H9 (cell line): ENCODE data around the gene HOXC10. TPM values are rescaled to one million over a fixed set of nuclear protein-coding genes. Genes with fewer than 3 reads are reported as not detected.

Experiments
- DNase-seq: peaks from one replicate; pipeline ENCODE4 v3.0.0-alpha.2; 2017
- H2AFZ ChIP-seq: one replicate; pipeline ENCODE4 v1.6.1; 2013; ENCODE audit warnings: mild to moderate bottlenecking, low read length, control low read depth, moderate library complexity
- H2AK5ac ChIP-seq: 2 replicates; pipeline ENCODE4 v1.6.1; 2013; ENCODE audit warnings: low read length, control low read depth, mixed read lengths; ENCODE audit not compliant: insufficient read length
- H2BK120ac ChIP-seq: one replicate; pipeline ENCODE4 v1.6.1; 2013; ENCODE audit warnings: low read depth, mild to moderate bottlenecking, low read length, control low read depth, inconsistent platforms; ENCODE audit not compliant: poor library complexity, severe bottlenecking
- H2BK12ac ChIP-seq: 2 replicates; pipeline ENCODE4 v1.6.1; 2013; ENCODE audit warnings: low read length, control low read depth, mixed read lengths, low read depth; ENCODE audit not compliant: insufficient read length
- H2BK15ac ChIP-seq: 2 replicates; pipeline ENCODE4 v1.6.1; 2013; ENCODE audit warnings: low read depth, low read length, control low read depth
- H2BK20ac ChIP-seq: one replicate; pipeline ENCODE4 v1.6.1; 2013; ENCODE audit warnings: low read depth, mild to moderate bottlenecking, low read length, control low read depth, inconsistent platforms; ENCODE audit not compliant: poor library complexity, severe bottlenecking
- H2BK5ac ChIP-seq: 2 replicates; pipeline ENCODE4 v1.6.1; 2013; ENCODE audit warnings: low read length, control low read depth, mixed read lengths; ENCODE audit not compliant: insufficient read length
- H3K14ac ChIP-seq: 2 replicates; pipeline ENCODE4 v1.6.1; 2013; ENCODE audit warnings: low read length, control low read depth; ENCODE audit not compliant: insufficient read depth
- H3K18ac ChIP-seq: 2 replicates; pipeline ENCODE4 v1.6.1; 2013; ENCODE audit warnings: low read depth, mild to moderate bottlenecking, mixed read lengths, low read length, control low read depth; ENCODE audit not compliant: insufficient read length
- H3K23ac ChIP-seq: 2 replicates; pipeline ENCODE4 v1.6.1; 2013; ENCODE audit warnings: low read length, control low read depth, mixed read lengths, low read depth; ENCODE audit not compliant: insufficient read length
- H3K23me2 ChIP-seq: 2 replicates; pipeline ENCODE4 v1.6.1; 2013; ENCODE audit warnings: low read depth, mild to moderate bottlenecking, mixed read lengths, low read length, control low read depth; ENCODE audit not compliant: insufficient read length, poor library complexity, severe bottlenecking
- H3K27ac ChIP-seq: 2 replicates; pipeline ENCODE4 v1.5.1; 2013; ENCODE audit warnings: low read length, control low read depth, mixed read lengths, low read depth; ENCODE audit not compliant: insufficient read length
- H3K27me3 ChIP-seq: 2 replicates; pipeline ENCODE4 v1.6.1; 2013; ENCODE audit warnings: low read length, control low read depth, inconsistent platforms; ENCODE audit not compliant: insufficient read depth
- H3K4ac ChIP-seq: 2 replicates; pipeline ENCODE4 v1.6.1; 2013; ENCODE audit warnings: low read depth, mild to moderate bottlenecking, control low read depth, inconsistent platforms, low read length, moderate library complexity
- H3K4me1 ChIP-seq: 2 replicates; pipeline ENCODE4 v1.6.1; 2013; ENCODE audit warnings: low read length, control low read depth, inconsistent platforms; ENCODE audit not compliant: insufficient read depth
- H3K4me2 ChIP-seq: 2 replicates; pipeline ENCODE4 v1.6.1; 2013; ENCODE audit warnings: low read length, control low read depth, mixed read lengths; ENCODE audit not compliant: insufficient read length, insufficient read depth
- H3K56ac ChIP-seq: 2 replicates; pipeline ENCODE4 v1.6.1; 2013; ENCODE audit warnings: low read depth, mild to moderate bottlenecking, mixed read lengths, low read length, control low read depth; ENCODE audit not compliant: insufficient read length
- H3K79me1 ChIP-seq: 2 replicates; pipeline ENCODE4 v1.6.1; 2013; ENCODE audit warnings: low read depth, mild to moderate bottlenecking, moderate library complexity, low read length, control low read depth, inconsistent platforms; ENCODE audit not compliant: insufficient read depth, poor library complexity, severe bottlenecking
- H3K79me2 ChIP-seq: 2 replicates; pipeline ENCODE4 v1.6.1; 2013; ENCODE audit warnings: low read length, control low read depth, inconsistent platforms; ENCODE audit not compliant: insufficient read depth
- H3K9ac ChIP-seq: 2 replicates; pipeline ENCODE4 v1.6.1; 2013; ENCODE audit warnings: low read length, control low read depth, mixed read lengths; ENCODE audit not compliant: insufficient read length; ENCODE audit errors: extremely low read depth
- H3K9me3 ChIP-seq: one replicate; pipeline ENCODE4 v1.6.1; 2013; ENCODE audit warnings: low read depth, low read length, inconsistent platforms; ENCODE audit not compliant: control insufficient read depth
- H3T11ph ChIP-seq: one replicate; pipeline ENCODE4 v1.6.1; 2013; ENCODE audit warnings: mild to moderate bottlenecking, low read length, control low read depth, inconsistent platforms
- H4K20me1 ChIP-seq: one replicate; pipeline ENCODE4 v1.6.1; 2013; ENCODE audit not compliant: control insufficient read depth, insufficient read length, insufficient read depth
- H4K5ac ChIP-seq: 2 replicates; pipeline ENCODE4 v1.6.1; 2013; ENCODE audit warnings: low read depth, mild to moderate bottlenecking, mixed read lengths, low read length, control low read depth; ENCODE audit not compliant: insufficient read length
- H4K8ac ChIP-seq: replicated peaks from 2 replicates; pipeline ENCODE4 v1.6.1; 2013; ENCODE audit warnings: low read length, control low read depth, mixed read lengths, low read depth; ENCODE audit not compliant: insufficient read length
- H4K91ac ChIP-seq: 2 replicates; pipeline ENCODE4 v1.6.1; 2013; ENCODE audit warnings: low read depth, mild to moderate bottlenecking, moderate library complexity, mixed read lengths, low read length, control low read depth; ENCODE audit not compliant: insufficient read length
- H3K27ac Mint-ChIP-seq, 3 experiments: 2 replicates in 2 of 3; 3 replicates in 1 of 3; pipeline ENCODE4 v1.8.0; 2020 to 2021; ENCODE audit warnings: mixed read lengths in 3 of 3, mild to moderate bottlenecking in 1 of 3, moderate library complexity in 1 of 3
- H3K27me3 Mint-ChIP-seq: 2 replicates; pipeline ENCODE4 v1.8.0; 2021; ENCODE audit warnings: low read depth, mild to moderate bottlenecking, moderate library complexity, mixed read lengths
- H3K36me3 Mint-ChIP-seq, 3 experiments: 2 replicates in 2 of 3; 3 replicates in 1 of 3; pipeline ENCODE4 v1.8.0; 2020 to 2021; ENCODE audit warnings: low read depth in 3 of 3, mixed read lengths in 3 of 3; ENCODE audit not compliant: insufficient read depth in 1 of 3
- H3K4me1 Mint-ChIP-seq, 2 experiments: 2 replicates each; pipeline ENCODE4 v1.8.0; 2020; ENCODE audit warnings: mixed read lengths in 2 of 2
- H3K4me3 Mint-ChIP-seq, 2 experiments: 2 replicates in 1 of 2; 3 replicates in 1 of 2; pipeline ENCODE4 v1.8.0; 2020 to 2021; ENCODE audit warnings: mild to moderate bottlenecking in 2 of 2, mixed read lengths in 2 of 2, moderate library complexity in 1 of 2
- H3K9me3 Mint-ChIP-seq, 2 experiments: 2 replicates in 1 of 2; 3 replicates in 1 of 2; pipeline ENCODE4 v1.8.0; 2020; ENCODE audit warnings: mild to moderate bottlenecking in 2 of 2, mixed read lengths in 2 of 2, moderate library complexity in 1 of 2
- WGBS: extraction: QIAGEN DNeasy Blood & Tissue Kit; methylation state at CpG from one replicate; pipeline ENCODE4 v1.1.7; 2013; ENCODE audit warnings: missing lambda C conversion rate, low lambda C conversion rate, mixed read lengths; ENCODE audit not compliant: insufficient read length; ENCODE audit errors: extremely low coverage; 5-methylcytosine and 5-hydroxymethylcytosine counted together
- total RNA-seq: library from RNA; stranded (reverse); gene quantifications from 2 replicates; pipeline ENCODE4 v1.2.1, GENCODE V29; 2021
- TF ChIP-seq, protein P1 (sequence below): fragments of 200-600 bp; sonication (generic); conservative IDR thresholded peaks from 3 replicates; pipeline ENCODE4 v1.8.0; 2021; ENCODE audit warnings: antibody characterized with exemption, mild to moderate bottlenecking

Gene HOXC10
- total RNA-seq, 1 experiment from 2014 or later = not detected

DNA sequence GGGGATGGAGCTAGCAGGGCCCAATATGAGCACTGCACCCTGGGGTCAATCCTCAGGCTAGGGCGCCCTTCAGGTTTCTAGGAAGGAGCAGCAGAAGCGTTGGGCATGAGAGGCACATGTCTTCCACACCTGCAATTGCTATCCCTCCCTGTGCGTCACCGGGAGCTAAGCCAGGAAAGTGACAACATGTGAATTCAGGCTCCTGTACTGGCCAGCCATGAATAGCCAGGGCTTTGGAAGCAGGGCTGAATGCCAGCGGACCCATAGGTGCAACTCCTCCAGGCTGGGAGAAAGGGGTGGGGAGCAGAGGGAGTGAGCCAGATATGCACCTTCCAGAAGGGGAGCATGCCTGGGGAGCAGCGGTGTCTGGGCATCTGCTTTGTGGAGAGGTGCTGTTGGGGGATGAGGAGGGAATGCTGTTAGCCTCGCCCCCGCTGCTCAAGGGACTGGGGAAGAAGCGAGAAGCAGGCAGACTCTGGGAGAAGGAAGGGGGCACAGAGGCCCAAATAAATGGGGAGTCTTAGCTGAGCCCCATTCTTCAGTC lies 54.0 kb downstream of the HOXC10 start:
- no peak overlapping the region for H4K8ac ChIP-seq
- Mint-ChIP-seq H3K9me3 (peaks cover 7 to 8% of the 10 kb centered on the region in 2 experiments; a peak in 4 of 5 replicates), H3K27me3 (peaks cover 100% of the 10 kb centered on the region), H3K4me3 (no peak overlapping the region), H3K36me3 (peaks cover 0 to 4% (median 0%) of the 10 kb centered on the region in 3 experiments; a peak in 2 of 7 replicates), H3K27ac (no peak overlapping the region), H3K4me1 (peaks cover 3 to 9% of the 10 kb centered on the region in 2 experiments; a peak in 3 of 4 replicates)
- H3K4me2 ChIP-seq = no peak overlapping the region
- H3K9ac ChIP-seq = no peak overlapping the region
- no peaks in the 10 kb centered on the region for H3K79me2 ChIP-seq
- H3K27me3 ChIP-seq = peaks cover 100% of the 10 kb centered on the region
- TF ChIP-seq, protein P1, sequence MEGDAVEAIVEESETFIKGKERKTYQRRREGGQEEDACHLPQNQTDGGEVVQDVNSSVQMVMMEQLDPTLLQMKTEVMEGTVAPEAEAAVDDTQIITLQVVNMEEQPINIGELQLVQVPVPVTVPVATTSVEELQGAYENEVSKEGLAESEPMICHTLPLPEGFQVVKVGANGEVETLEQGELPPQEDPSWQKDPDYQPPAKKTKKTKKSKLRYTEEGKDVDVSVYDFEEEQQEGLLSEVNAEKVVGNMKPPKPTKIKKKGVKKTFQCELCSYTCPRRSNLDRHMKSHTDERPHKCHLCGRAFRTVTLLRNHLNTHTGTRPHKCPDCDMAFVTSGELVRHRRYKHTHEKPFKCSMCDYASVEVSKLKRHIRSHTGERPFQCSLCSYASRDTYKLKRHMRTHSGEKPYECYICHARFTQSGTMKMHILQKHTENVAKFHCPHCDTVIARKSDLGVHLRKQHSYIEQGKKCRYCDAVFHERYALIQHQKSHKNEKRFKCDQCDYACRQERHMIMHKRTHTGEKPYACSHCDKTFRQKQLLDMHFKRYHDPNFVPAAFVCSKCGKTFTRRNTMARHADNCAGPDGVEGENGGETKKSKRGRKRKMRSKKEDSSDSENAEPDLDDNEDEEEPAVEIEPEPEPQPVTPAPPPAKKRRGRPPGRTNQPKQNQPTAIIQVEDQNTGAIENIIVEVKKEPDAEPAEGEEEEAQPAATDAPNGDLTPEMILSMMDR = no peak
- no peak overlapping the region for H3K14ac ChIP-seq
- no peak overlapping the region for H3K4ac ChIP-seq
- H4K5ac ChIP-seq = no peak overlapping the region
- H3K79me1 ChIP-seq = no peaks in the 10 kb centered on the region
- no peak overlapping the region for H3K18ac ChIP-seq
- no peak overlapping the region for H2AK5ac ChIP-seq
- no peak overlapping the region for H2BK120ac ChIP-seq
- H2BK5ac ChIP-seq = no peak overlapping the region
- no peak for DNase-seq
- no peak overlapping the region for H3K23ac ChIP-seq
- H4K20me1 ChIP-seq = no peaks in the 10 kb centered on the region
- H3K27ac ChIP-seq = no peak overlapping the region
- no peak overlapping the region for H3T11ph ChIP-seq
- no peak overlapping the region for H2BK20ac ChIP-seq
- H3K9me3 ChIP-seq = no peaks in the 10 kb centered on the region
- H3K23me2 ChIP-seq = no peaks in the 10 kb centered on the region
- H2BK12ac ChIP-seq = no peak overlapping the region
- no peaks in the 10 kb centered on the region for H3K4me1 ChIP-seq
- H2BK15ac ChIP-seq = no peak overlapping the region
- no peak overlapping the region for H3K56ac ChIP-seq
- no peak overlapping the region for H4K91ac ChIP-seq
- no peak overlapping the region for H2AFZ ChIP-seq
- WGBS = no CpG with 5 or more reads among the region's 9 CpGs
